ENCODE results near the gene ETNK2. TPM values are rescaled to one million over a fixed set of nuclear protein-coding genes. Genes with fewer than 3 reads are reported as not detected.

ETNK2 gene
- total RNA-seq, 1 experiment from 2014 or later, result 11.2 TPM

DNA sequence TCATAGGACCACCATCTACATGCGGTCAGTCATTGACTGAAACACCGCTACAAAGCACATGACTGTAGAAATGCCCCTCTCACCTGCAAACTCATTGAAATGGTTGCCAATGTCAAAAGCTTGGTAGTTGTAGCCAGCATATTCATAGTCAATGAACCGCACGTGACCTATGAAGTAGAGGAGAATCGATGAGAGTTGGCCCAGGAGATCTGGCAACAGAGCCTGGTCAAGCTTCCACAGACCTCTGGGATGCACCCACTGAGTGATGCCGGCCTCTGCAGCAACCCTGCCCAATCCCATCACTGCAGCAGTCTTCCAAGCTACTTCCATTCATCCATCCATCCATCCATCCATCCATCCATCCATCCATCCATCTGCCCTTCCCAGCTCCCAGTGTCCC lies 11.9 kb downstream of the ETNK2 start:
- Histone ChIP-seq H3K36me3 (no peaks in the 10 kb centered on the region), H3K27me3 (no peaks in the 10 kb centered on the region), H3K9me3 (no peaks in the 10 kb centered on the region), H3K4me3 (no peak overlapping the region)
- DNase-seq, result no peak

DNA sequence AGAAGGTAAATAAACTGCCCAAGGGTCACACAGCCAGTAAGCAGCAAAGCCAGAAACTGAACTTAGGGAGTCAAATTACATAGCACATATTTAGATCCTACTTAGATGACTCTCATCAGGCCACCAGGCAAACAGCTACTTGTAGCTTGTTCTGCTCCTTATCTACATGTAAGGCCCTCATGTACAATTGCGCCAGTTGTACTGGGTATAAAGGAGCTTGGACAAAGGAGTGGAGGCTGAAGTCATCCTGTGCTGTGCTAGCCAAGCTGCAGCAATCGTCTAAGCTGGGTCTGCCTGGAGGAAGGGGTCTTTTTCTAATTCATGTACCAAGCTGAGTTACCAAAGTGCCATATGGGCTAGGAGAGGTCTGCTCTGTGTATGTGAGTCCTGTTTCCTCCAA lies 12.8 kb downstream of the ETNK2 start:
- no peaks in the 10 kb centered on the region for H3K36me3 ChIP-seq
- no peaks in the 10 kb centered on the region for H3K9me3 ChIP-seq
- no peak for DNase-seq
- no peaks in the 10 kb centered on the region for H3K27me3 ChIP-seq
- H3K4me3 ChIP-seq, result no peak overlapping the region

DNA sequence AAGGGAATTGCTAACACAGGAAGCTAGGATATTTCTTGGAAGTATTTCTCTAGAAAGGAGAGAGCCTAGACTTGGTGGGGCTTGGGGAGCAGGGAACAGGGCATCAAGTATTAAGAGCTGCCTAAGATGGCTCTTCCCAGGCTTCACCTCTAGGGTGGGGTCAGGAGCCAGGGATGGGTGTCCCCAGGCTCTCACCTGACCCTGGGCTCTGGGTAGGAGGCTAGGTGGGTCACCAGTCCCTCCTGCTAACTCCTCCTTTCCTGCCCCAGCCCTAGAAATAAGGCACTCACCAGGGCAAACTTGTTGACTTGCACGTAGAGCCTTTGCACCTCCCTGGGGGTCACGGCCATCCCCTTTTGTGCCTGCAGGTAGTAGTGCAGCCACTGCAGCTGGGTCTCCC lies 15.0 kb downstream of the ETNK2 start:
- no peak for DNase-seq
- Histone ChIP-seq H3K27me3 (no peaks in the 10 kb centered on the region), H3K36me3 (no peaks in the 10 kb centered on the region), H3K9me3 (no peaks in the 10 kb centered on the region), H3K4me3 (no peak overlapping the region)

DNA sequence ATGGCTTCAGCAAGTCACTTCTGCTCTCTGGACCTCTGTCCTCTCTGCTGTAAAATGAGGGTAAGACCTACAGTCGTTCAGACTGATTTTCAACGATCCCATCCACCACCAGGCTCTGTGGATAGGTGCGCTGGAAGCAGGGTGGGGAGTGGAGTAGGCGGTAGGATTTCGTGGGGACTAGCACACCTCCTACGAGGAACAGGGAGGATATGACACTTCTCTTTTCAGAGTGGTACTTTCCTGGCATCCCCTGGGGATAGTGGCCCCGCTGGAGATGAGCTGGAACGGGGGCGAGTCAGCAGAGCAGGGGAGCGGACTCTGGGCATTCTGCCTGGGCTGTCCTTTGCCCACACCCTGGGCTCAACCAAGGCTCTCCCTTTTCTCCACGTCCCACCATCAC lies 17.7 kb downstream of the ETNK2 start:
- Histone ChIP-seq H3K27me3 (no peaks in the 10 kb centered on the region), H3K9me3 (no peaks in the 10 kb centered on the region), H3K4me3 (no peak overlapping the region), H3K36me3 (no peaks in the 10 kb centered on the region)
- peak; percentile 30 for DNase-seq

DNA sequence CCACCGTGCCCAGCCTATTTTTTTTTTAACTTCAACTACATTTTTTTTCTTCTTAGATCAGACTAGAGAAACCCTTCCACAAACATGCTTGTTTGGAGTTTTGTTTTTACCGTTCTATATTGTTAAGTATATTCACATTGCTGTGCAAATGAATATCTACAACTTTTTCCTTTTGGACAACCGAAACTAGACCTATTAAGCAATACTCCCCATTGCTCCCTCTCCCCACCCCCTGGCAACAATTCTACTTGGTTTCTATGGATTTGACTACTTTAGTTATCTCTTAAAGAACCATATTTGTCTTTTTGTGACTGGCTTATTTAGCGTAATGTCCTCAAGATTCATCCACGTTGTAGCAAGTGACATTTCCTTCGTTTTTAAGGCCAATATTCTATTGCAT lies 19.1 kb downstream of the ETNK2 start:
- Histone ChIP-seq H3K9me3 (no peaks in the 10 kb centered on the region), H3K27me3 (no peaks in the 10 kb centered on the region), H3K4me3 (no peak overlapping the region), H3K36me3 (no peaks in the 10 kb centered on the region)
- no peak for DNase-seq

DNA sequence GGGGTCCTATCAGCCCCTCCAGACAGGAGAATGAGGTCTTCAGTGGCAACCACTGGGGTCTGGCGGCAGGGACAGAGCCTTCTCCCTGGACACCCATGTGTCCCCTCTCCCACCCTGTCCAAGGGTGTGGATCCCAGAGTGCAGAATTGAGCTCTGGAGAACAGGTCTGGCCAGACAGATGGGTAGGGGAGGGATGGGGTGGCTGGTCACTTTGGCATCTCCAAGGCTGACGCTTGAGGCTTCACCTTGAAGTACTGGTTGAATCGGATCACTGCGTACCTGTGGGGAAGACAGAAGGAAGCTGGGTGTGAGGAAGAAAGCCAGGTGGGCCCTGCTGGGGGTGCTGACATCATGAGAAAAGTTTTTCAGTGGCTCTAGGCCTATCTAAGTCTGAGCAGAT lies 19.9 kb downstream of the ETNK2 start:
- no peak for DNase-seq
- Histone ChIP-seq H3K36me3 (no peaks in the 10 kb centered on the region), H3K9me3 (no peaks in the 10 kb centered on the region), H3K4me3 (no peak overlapping the region), H3K27me3 (no peaks in the 10 kb centered on the region)

DNA sequence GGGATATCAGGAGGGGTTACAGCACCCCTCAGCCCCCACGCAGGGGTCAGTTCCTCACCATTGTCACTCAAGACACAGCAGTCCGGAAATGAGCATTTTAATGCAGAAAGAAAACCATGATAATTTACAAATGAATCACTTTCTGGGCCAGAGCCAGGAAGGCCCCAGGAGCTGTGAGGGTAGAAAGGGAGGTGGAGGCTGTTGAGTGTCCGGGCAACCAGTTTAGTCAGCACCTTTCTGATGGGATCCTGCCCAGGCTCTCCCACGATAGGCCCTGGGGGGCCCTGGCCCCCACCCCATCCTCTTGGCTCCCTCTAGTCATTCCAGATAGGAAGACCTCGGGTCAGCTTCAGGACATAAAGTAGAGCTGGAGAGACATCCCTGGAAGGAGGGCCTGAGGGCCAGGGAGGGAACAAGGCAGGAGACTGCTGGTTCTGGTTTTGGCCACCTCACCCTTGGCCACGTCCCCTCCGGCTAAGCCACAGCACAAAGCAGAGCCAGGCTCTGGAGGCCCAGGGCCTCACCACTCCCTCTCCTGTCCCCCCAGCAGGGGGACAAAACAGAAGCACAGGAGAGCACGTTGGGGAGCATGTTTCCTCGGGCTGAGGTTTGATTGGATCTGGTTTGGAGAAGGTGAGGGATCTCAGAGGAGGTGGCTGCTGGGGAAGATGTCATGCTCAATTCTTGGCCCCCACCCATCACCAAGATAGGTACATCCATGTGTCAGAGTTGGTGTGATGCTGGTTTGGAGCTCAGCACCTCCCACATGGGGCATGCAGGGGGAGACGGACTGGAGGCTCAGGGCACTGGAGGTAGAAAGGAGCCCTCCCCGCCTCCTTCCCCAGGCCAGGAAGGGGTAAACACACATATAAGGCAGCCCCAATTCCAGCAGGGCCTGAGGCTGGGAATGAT lies 20.6 kb downstream of the ETNK2 start:
- no peaks in the 10 kb centered on the region for H3K36me3 ChIP-seq
- no peaks in the 10 kb centered on the region for H3K9me3 ChIP-seq
- DNase-seq, result peak; percentile 92
- no peak overlapping the region for H3K4me3 ChIP-seq
- H3K27me3 ChIP-seq, result no peaks in the 10 kb centered on the region

DNA sequence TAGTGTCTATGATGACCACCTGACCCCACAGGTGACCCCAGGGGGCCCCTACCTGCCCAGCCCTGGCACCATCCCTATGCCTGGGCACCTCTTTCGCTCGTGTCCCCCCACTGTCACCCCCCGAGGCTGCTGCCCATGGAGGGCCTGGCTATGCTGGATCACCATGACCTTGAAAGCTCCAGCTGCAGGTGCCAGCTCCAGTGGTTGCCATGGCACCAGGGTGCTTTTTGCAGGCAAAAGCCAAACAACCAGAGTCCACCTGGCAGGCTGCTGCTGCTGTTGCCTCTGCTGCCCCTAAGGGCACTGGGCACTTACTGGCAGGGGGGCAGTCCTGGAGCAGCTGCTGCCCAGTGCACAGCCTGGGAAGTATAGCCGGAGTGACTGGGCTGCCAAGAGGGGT lies 21.7 kb downstream of the ETNK2 start:
- H3K4me3 ChIP-seq, result no peak overlapping the region
- peak; percentile 51 for DNase-seq
- H3K9me3 ChIP-seq, result no peaks in the 10 kb centered on the region
- H3K36me3 ChIP-seq, result no peaks in the 10 kb centered on the region
- H3K27me3 ChIP-seq, result no peaks in the 10 kb centered on the region

DNA sequence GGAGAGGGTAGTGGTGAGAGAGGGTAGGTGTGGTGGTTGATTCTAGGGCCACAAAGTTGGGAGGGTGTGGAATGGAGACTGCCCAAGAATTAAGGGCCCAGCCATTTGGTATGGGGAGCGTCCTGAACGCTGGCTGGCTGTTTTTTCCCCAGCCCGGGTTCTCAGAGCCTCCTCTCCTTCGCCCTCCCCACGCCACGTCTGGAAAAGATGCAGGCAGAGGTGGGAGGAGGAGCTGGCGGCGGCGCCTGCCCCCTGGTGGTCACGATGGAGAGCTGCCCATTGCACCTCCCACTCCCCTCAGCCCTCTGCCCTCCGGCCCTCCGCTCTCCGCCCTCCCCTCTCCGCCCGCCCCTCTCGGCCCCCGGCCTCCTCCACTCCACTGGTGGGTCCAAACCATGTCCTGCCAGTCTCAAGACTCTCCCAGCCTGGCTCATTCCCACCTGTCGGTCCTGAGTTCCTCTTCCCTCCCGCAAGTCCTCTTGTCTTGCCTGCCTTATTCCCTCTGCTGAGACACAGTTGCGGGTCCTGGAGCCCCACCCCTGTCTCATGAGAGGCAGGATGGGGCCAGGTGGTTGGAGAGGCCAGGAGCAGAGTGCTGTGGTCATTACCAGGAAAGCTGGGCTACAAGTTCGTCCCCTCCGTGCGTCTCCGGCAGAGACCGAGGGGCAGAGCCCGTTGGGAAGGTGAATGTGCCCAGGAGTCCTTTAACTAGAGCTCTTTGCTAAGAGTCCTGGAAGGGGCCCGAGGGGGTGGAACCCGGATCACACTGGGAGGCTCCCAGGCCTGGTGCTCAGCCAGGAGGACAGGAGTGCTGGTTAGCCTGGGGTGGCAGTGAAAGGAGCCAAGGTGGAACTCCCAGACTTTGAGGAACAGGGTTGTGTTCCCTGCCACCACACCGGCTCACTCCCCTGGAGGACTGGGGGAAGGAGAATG lies 22.6 kb downstream of the ETNK2 start:
- DNase-seq, result peak; percentile 60
- H3K4me3 ChIP-seq, result no peak overlapping the region
- no peaks in the 10 kb centered on the region for H3K27me3 ChIP-seq
- H3K36me3 ChIP-seq, result no peaks in the 10 kb centered on the region
- H3K9me3 ChIP-seq, result no peaks in the 10 kb centered on the region

DNA sequence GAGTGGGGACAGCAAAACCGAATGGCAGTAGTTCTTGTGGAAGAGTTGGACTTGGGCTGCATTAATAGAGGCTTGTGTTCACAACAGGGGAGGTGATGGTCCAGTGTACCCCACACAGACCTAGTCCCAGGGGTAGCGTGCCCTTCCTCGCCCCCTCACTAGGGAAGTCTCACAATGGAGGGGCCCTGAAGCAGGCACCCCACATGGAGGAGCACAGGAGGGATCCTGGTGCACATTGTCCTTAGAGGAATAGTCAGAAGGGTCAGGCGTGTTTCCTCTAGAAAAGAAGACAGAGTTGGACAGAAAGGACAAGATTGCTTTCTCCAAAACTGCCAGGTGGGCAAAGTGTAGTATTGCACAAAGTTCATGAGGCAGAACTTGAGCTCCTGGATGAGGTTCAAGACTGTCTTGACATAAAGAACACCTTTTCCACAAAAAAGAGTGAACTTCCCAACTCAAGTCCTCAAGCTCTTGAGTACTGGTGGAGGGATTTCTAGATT lies 23.3 kb downstream of the ETNK2 start:
- no peaks in the 10 kb centered on the region for H3K9me3 ChIP-seq
- no peaks in the 10 kb centered on the region for H3K36me3 ChIP-seq
- DNase-seq, result no peak
- H3K27me3 ChIP-seq, result no peaks in the 10 kb centered on the region
- H3K4me3 ChIP-seq, result no peak overlapping the region

DNA sequence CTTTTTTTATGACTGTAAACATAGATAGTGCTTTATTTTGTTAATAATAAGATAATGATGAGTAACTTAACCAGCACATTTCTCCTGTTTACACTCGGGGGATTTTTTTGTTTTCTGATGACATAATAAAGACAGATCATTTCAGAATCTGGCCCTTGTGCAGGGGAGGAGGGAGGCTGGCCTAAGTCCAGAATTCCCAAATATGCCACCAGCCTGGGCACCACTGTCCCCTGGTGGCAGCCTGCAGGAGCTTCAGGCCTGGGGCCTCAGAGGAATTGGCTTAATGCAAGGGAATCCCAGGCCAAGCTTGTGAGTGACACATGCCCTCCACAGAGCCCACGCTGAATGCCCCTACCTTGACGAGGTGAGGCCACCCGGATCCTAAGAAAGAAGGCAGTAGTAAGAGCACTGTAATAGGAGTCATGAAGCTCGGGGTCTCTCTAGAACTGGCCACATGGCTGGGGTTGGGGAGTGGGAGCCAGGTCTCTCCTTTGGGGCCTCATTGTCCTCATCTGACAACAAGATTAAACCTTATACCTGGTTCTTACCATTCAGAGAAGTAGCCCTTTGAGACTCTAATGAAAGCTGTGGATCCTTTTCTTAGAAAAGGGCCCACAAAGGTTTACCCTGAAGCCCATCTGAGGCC lies 24.1 kb downstream of the ETNK2 start:
- Histone ChIP-seq H3K36me3 (no peaks in the 10 kb centered on the region), H3K27me3 (no peaks in the 10 kb centered on the region), H3K4me3 (no peak overlapping the region), H3K9me3 (no peaks in the 10 kb centered on the region)
- peak; percentile 84 for DNase-seq

DNA sequence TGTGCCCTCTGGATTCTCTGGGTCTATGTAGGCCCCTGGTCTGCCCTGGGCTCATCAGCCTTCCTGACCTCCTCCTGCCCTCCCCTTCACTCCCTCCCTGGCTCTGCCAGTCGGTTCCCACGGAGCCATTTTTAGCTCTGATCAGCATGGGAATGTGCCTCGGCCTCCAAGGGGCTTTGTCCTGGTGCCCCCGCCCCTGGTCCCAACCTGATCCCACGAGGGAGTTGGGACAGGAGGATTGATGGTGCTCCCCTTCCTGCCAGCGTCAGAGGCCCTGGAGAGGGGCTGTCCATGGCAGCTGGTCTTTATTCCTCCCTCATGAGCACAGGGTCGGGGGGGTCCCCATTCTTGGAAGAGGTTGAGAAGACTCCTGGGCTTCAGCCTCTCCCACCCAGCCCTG lies 24.9 kb downstream of the ETNK2 start:
- DNase-seq, result no peak
- H3K9me3 ChIP-seq, result no peaks in the 10 kb centered on the region

DNA sequence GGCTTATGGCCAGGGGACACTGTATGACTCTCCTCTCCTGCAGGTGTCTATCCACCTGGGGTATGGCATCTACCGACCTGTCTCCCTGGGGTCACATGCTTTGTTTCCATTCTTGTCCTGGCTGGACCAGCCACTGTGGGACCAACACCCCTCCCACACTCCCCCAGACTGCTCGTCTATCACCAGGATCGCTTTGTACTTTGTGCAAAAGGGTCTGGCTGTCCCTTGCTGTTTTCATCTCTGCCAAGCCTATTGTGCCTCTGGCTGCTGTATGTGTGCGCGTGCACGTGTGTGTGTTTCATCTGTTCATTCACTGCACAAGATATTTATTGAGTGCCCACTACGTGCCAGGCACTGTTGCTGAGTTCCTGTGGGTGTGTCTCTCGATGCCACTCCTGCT lies 25.5 kb downstream of the ETNK2 start:
- Histone ChIP-seq H3K9me3 (no peaks in the 10 kb centered on the region), H3K4me3 (no peak overlapping the region), H3K27me3 (no peaks in the 10 kb centered on the region), H3K36me3 (no peaks in the 10 kb centered on the region)
- DNase-seq, result no peak

More for the DNA sequence above, 24.9 kb downstream of the ETNK2 start:
- no peaks in the 10 kb centered on the region for H3K36me3 ChIP-seq
- no peak overlapping the region for H3K4me3 ChIP-seq
- H3K27me3 ChIP-seq, result no peaks in the 10 kb centered on the region

DNA sequence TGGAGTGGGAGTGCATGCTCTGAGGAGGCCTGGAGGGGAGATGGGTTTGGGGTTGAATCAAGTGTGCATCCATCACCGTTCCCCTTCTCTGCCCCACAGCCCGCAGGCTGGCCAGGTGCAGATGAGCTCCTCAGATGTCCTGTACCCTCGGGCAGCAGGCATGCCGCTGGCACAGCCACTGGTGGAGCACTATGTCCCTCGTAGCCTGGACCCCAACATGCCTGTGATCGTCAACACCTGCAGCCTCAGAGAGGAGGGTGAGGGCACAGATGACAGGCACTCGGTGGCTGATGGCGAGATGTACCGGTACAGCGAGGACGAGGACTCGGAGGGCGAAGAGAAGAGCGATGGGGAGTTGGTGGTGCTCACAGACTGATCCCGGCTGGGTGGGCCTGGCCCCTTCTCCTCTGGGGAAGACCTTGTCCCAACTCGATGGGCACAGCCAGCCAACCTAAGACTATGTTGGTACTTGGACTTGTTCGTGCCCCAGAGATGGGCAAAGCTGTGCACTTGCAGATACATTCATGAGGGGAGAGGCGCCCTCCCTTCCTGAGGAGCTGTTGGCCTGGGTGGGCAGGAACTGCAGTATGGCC lies 26.0 kb downstream of the ETNK2 start:
- no peak for DNase-seq
- H3K9me3 ChIP-seq, result no peaks in the 10 kb centered on the region

DNA sequence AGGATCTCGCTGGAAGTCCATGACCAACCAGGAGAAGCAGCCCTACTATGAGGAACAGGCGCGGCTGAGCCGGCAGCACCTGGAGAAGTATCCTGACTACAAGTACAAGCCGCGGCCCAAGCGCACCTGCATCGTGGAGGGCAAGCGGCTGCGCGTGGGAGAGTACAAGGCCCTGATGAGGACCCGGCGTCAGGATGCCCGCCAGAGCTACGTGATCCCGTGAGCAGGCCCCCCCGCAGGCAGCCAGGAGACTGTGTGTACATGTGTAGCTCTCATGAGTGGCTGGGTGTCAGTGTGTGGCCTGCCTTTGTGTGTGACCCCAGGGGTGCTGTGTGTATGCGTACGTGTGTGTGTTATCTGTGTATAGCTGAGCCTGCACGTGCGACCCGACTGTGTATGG lies 27.2 kb downstream of the ETNK2 start:
- no peak for DNase-seq
- no peaks in the 10 kb centered on the region for H3K9me3 ChIP-seq
- no peaks in the 10 kb centered on the region for H3K36me3 ChIP-seq
- H3K4me3 ChIP-seq, result no peak overlapping the region
- no peaks in the 10 kb centered on the region for H3K27me3 ChIP-seq

More for the DNA sequence above, 26.0 kb downstream of the ETNK2 start:
- no peak overlapping the region for H3K4me3 ChIP-seq
- no peaks in the 10 kb centered on the region for H3K27me3 ChIP-seq
- H3K36me3 ChIP-seq, result no peaks in the 10 kb centered on the region

DNA sequence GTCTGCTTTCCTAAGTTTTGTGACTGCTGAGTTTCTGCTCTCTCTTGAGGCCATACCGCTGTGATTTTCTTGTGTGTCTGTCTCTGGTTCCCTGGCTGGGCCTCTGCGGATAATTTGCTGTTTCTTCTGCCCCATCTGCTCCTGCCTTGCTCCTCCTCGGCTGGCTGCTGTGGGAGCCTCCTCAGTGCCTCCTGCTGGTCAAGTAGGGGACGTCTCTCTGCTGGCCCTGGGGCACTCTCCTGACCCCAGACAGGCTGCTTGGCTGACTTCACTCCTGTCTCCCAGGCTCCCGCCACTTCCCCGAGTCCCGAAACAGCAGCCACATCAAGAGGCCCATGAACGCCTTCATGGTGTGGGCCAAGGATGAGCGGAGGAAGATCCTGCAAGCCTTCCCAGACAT lies 28.5 kb downstream of the ETNK2 start:
- H3K36me3 ChIP-seq, result no peaks in the 10 kb centered on the region; the same call in 1 of the 2 replicates
- DNase-seq, result no peak
- no peaks in the 10 kb centered on the region for H3K27me3 ChIP-seq
- H3K9me3 ChIP-seq, result no peaks in the 10 kb centered on the region
- H3K4me3 ChIP-seq, result no peak overlapping the region

All from MG63 (cell line).